ENCODE results near the gene NTNG1. TPM values are rescaled to one million over a fixed set of nuclear protein-coding genes. Genes with fewer than 3 reads are reported as not detected.

NTNG1 gene
- total RNA-seq, 4 donors from 2014 or later = 0.20 to 3.0 (median 1.0) TPM

DNA sequence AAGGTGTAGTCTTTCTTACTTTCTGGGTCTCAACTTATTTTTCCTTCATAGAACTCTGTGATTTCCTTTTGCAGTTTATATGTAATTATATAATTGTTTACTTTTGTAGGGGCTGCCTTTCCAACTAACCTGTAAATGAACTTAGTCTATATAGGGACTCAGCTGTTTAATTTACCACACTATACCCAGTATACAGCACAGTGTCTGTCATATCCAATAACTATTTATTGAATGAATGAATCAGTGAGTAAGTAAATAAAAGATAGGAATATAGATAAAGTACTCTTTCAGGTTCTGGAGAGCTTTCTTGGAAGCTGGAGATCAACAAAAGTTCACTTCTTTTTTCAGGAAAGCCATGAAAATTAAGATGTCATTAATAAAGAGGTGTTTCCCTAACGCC is 174.8 kb downstream of the NTNG1 start:
- Histone ChIP-seq H3K27me3 (no peaks in the 10 kb centered on the region), H3K27ac (no peak overlapping the region), H3K4me3 (no peak overlapping the region), H3K9me3 (no peaks in the 10 kb centered on the region), H3K36me3 (no peaks in the 10 kb centered on the region), H3K4me1 (no peaks in the 10 kb centered on the region)
- TF ChIP-seq POLR2AphosphoS5 (IDR thresholded peaks at IDR 0.05) (no peak), POLR2A (IDR thresholded peaks at IDR 0.05) (no peak), EP300 (IDR thresholded peaks at IDR 0.05) (no peak)
- TF ChIP-seq, protein P1, sequence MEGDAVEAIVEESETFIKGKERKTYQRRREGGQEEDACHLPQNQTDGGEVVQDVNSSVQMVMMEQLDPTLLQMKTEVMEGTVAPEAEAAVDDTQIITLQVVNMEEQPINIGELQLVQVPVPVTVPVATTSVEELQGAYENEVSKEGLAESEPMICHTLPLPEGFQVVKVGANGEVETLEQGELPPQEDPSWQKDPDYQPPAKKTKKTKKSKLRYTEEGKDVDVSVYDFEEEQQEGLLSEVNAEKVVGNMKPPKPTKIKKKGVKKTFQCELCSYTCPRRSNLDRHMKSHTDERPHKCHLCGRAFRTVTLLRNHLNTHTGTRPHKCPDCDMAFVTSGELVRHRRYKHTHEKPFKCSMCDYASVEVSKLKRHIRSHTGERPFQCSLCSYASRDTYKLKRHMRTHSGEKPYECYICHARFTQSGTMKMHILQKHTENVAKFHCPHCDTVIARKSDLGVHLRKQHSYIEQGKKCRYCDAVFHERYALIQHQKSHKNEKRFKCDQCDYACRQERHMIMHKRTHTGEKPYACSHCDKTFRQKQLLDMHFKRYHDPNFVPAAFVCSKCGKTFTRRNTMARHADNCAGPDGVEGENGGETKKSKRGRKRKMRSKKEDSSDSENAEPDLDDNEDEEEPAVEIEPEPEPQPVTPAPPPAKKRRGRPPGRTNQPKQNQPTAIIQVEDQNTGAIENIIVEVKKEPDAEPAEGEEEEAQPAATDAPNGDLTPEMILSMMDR (IDR thresholded peaks at IDR 0.05) = no peak
- WGBS, 2 donors (ENCODE audit: low coverage in 1 of 2) = 0% methylated on average over 1 of the region's 1 CpG
- ATAC-seq = no peak

DNA sequence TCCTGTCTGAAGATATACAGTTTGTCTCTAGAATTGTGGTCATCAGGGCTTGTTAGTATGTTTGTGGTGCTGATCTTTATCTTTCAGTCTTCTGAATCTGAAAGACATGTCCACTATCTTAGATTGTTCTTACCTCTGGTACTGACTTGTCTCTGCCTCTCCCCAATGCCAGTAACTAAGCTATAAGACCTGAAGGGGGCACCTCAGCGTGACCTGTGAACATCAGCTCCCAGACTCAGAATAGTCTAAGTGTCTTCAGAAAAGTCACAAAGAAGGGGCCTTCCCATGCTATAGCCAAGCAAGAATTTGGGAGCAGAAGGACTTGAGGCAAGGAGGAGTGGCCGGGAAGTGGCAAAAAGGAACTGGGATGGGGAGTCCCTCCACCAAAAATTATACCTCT is 178.1 kb downstream of the NTNG1 start:
- TF ChIP-seq, protein P1 (IDR thresholded peaks at IDR 0.05) = no peak
- no peak for TF ChIP-seq POLR2A (IDR thresholded peaks at IDR 0.05)
- TF ChIP-seq EP300 (IDR thresholded peaks at IDR 0.05) = no peak
- no peak for TF ChIP-seq POLR2AphosphoS5 (IDR thresholded peaks at IDR 0.05)
- H3K4me3 ChIP-seq = no peak overlapping the region
- H3K27me3 ChIP-seq = no peaks in the 10 kb centered on the region
- H3K4me1 ChIP-seq = no peaks in the 10 kb centered on the region
- no peaks in the 10 kb centered on the region for H3K9me3 ChIP-seq
- H3K36me3 ChIP-seq = no peaks in the 10 kb centered on the region
- no peak for ATAC-seq
- WGBS, 2 donors (ENCODE audit: low coverage in 1 of 2) = 88 to 100% methylated on average over 1 of the region's 2 CpGs
- no peak overlapping the region for H3K27ac ChIP-seq

GRCh38 chr1:107323784-107324183 is 182.9 kb downstream of the NTNG1 start:
- ATAC-seq = no peak
- TF ChIP-seq EP300 (IDR thresholded peaks at IDR 0.05) (no peak), POLR2AphosphoS5 (IDR thresholded peaks at IDR 0.05) (no peak), POLR2A (IDR thresholded peaks at IDR 0.05) (no peak)
- TF ChIP-seq, protein P1 (IDR thresholded peaks at IDR 0.05) = no peak
- no peaks in the 10 kb centered on the region for H3K9me3 ChIP-seq
- no peaks in the 10 kb centered on the region for H3K27me3 ChIP-seq
- 80 to 84% methylated on average over 3 of the region's 3 CpGs for WGBS, 2 donors (ENCODE audit: low coverage in 1 of 2)
- no peak overlapping the region for H3K4me3 ChIP-seq
- H3K4me1 ChIP-seq = no peaks in the 10 kb centered on the region
- H3K27ac ChIP-seq = no peak overlapping the region
- no peaks in the 10 kb centered on the region for H3K36me3 ChIP-seq

- H3K36me3 ChIP-seq = no peaks in the 10 kb centered on the region
- H3K27me3 ChIP-seq = no peaks in the 10 kb centered on the region
- no peak overlapping the region for H3K27ac ChIP-seq
- H3K4me1 ChIP-seq = no peaks in the 10 kb centered on the region
- 42 to 68% methylated on average over 2 of the region's 2 CpGs for WGBS, 2 donors (ENCODE audit: low coverage in 1 of 2)
- no peaks in the 10 kb centered on the region for H3K9me3 ChIP-seq
- no peak overlapping the region for H3K4me3 ChIP-seq
- TF ChIP-seq EP300 (IDR thresholded peaks at IDR 0.05) (no peak), POLR2AphosphoS5 (IDR thresholded peaks at IDR 0.05) (no peak), POLR2A (IDR thresholded peaks at IDR 0.05) (no peak)
- TF ChIP-seq, protein P1 (IDR thresholded peaks at IDR 0.05) = no peak
- ATAC-seq = no peak
These were observed 186.1 kb downstream of the NTNG1 start for GRCh38 chr1:107326824-107327445.

- no peaks in the 10 kb centered on the region for H3K4me1 ChIP-seq
- no peak overlapping the region for H3K4me3 ChIP-seq
- H3K36me3 ChIP-seq = no peaks in the 10 kb centered on the region
- ATAC-seq = no peak
- no peaks in the 10 kb centered on the region for H3K9me3 ChIP-seq
- WGBS, 2 donors (ENCODE audit: low coverage in 1 of 2) = 93 to 100% methylated on average over 1 of the region's 1 CpG
- no peak overlapping the region for H3K27ac ChIP-seq
- no peak for TF ChIP-seq POLR2AphosphoS5 (IDR thresholded peaks at IDR 0.05)
- TF ChIP-seq EP300 (IDR thresholded peaks at IDR 0.05) = no peak
- TF ChIP-seq, protein P1 (IDR thresholded peaks at IDR 0.05) = no peak
- TF ChIP-seq POLR2A (IDR thresholded peaks at IDR 0.05) = no peak
- H3K27me3 ChIP-seq = no peaks in the 10 kb centered on the region
These were observed 186.6 kb downstream of the NTNG1 start for GRCh38 chr1:107327446-107327845.
